ENCODE measurements around the gene KRTDAP.

Gene KRTDAP

GRCh38 chr19:35512831-35513627 is 22.8 kb upstream of the KRTDAP start:
- no peak for DNase-seq (ENCODE audit: low read depth in 2 of 2)

- DNase-seq (ENCODE audit: low read depth in 2 of 2) = no peak
Measured at GRCh38 chr19:35511337-35511736, 21.1 kb upstream of the KRTDAP start.

GRCh38 chr19:35510626-35510964 is 20.3 kb upstream of the KRTDAP start:
- DNase-seq (ENCODE audit: low read depth in 2 of 2) = no peak

- DNase-seq (ENCODE audit: low read depth in 2 of 2) = peak; percentile 32 to 57
Measured at GRCh38 chr19:35509861-35510625, 19.8 kb upstream of the KRTDAP start.

DNA sequence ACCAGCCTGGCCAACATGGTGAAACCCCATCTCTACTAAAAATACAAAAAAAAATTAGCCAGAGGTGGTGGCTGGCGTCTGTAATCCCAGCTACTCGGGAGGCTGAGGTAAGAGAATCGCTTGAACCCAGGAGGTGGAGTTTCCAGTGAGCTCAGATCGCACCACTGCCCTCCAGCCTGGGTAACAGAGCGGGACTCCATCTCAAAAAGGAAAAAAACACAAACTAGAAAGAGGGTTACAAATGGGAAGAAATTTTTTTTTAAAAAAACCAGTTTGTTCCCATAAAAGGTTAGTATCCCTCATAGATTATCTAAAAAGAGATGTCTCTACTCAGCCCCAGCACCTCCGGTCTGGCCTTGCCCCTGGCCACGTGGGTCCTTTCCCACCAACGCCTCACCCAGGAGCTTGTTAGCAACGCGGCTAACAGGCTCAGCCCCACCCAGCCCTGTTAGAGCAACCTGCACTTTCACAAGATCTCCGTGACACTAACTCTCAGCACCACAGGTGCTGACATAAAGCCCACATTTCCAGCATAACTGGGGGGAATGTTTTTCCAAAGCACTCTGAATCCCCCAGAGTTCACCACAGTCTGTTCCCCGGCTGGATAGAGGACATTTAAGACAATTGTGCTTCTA is 18.9 kb upstream of the KRTDAP start:
- peak; percentile 20 to 30 for DNase-seq (ENCODE audit: low read depth in 2 of 2)

DNA sequence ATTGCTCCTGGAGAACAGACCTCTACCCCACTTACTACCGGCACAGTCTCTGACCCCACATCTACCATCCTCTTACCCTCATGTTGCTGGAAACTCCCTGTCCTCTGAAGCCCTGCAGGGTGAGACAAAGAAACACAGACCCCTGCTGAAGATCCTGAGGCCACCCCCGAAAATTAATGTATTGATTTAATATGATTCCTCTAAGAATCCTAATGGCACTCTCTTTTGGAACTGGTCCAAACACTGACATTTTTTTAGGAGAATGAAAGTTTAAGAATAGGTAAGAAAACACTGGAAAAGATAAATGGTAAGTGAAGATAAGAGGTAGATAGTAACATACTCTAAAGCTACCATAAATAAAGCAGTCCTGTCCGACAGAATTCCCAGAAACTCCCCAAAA is 17.9 kb upstream of the KRTDAP start:
- no peak for DNase-seq (ENCODE audit: low read depth in 2 of 2)

DNA sequence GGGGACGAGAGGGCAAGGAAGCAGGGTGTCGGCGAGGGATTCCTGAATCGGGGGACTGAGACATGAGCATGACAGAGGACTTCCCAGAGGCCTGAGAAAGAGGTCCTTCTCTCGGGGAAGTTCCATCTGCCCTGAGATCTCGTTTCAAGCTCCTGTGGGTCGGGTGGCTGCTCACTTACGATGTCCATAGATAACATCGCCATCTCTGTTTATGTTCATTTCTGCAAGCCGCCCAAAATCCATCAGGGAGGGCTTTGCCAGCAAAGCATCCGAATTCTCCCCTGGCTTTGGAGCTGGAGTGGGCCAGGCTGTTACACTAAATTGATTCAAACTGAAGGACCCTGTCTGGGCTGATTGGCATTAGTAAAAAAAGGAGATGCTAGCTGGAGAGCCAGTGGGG is 17.3 kb upstream of the KRTDAP start:
- no peak for DNase-seq (ENCODE audit: low read depth in 2 of 2)

- DNase-seq (ENCODE audit: low read depth in 2 of 2) = no peak
Measured at GRCh38 chr19:35506011-35506410, 15.7 kb upstream of the KRTDAP start.

DNA sequence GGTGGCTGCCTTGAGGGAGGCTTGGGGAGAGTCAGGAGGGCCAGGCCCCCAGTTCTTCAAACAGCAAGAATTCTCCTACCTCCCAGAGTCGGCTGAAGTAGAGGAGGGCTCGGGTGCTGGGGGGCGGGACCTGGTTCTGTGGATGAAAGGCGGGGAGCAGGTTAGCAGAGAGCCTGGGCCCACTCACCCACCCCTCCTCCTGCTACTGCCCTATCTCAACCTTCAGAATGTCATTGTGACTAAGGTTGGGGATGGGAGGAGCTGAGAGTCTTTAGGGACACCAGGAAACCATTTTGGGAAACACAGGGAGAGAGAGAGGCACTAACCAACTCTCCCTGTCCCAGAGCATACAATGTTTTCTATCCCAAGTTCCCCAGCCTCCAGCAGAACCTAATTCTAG is 12.5 kb upstream of the KRTDAP start:
- DNase-seq (ENCODE audit: low read depth in 2 of 2) = no peak

DNA sequence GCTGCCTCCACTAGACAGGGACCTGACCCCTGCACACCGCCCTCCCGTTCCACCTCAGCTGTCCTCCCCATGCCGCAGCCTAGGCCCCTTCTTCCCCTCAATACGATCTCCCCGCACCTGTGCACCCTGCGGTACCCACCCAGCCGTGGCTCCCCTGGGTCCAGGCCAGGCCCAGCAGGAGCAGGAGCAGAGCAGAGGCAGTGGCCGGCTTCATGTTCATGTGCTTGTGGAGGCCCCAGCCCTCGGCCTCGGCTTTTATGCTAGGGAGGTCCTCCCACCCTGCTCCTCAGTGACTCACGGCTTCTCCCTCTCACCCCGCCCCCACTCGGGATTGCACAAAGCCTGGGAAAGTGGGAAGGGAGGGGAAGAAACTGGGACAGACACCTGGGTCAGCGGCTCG is 11.4 kb upstream of the KRTDAP start:
- no peak for DNase-seq (ENCODE audit: low read depth in 2 of 2)

GRCh38 chr19:35500611-35501010 is 10.3 kb upstream of the KRTDAP start:
- no peak for DNase-seq (ENCODE audit: low read depth in 2 of 2)

DNA sequence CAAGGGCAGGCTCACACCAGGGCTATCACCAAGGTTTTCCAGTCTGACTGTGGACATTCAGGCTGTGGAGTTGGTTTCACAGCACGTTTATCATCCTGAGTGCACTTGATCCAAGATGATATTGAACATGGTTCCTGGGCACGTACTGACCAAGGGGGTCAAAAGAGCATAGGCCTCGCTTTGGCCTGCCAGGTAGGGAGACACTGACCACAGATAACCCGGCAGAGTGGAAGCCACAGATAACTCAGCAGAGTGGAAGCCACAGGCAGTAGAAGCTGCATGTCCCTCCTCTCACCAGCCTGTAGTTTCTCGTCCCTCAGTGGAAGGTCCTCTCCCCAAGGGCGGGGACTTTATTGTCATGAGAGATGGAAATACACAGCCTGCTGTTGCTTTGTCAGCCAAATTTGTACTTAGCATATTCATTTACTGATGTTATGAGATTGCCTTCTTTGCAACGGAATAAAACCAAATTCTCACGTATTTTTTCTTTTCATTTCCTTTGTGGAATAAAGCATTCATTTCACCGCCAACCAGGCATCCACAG is 8.8 kb upstream of the KRTDAP start:
- no peak for DNase-seq (ENCODE audit: low read depth in 2 of 2)

DNA sequence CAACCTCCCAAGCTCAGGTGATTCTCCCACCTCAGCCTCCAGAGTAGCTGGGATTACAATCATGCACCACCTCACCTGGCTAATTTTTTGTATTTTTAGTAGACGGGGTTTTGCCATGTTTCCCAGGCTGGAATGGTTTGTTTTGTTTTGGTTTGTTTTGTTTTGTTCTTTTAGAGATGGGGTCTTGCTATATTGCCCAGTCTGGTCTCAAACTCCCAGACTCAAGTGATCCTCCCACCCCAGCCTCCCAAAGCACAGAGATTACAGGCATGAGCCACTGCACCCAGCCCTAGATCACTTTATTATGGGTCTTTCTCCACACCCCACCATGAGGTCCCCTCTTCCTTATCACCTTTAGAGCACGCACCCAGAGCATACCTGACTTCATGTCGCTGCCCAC is 8.0 kb upstream of the KRTDAP start:
- DNase-seq (ENCODE audit: low read depth in 2 of 2) = no peak

GRCh38 chr19:35497406-35497805 is 7.1 kb upstream of the KRTDAP start:
- no peak for DNase-seq (ENCODE audit: low read depth in 2 of 2)

- DNase-seq (ENCODE audit: low read depth in 2 of 2) = peak; percentile 82 to 84
Measured at GRCh38 chr19:35495107-35496064, 5.1 kb upstream of the KRTDAP start.

DNA sequence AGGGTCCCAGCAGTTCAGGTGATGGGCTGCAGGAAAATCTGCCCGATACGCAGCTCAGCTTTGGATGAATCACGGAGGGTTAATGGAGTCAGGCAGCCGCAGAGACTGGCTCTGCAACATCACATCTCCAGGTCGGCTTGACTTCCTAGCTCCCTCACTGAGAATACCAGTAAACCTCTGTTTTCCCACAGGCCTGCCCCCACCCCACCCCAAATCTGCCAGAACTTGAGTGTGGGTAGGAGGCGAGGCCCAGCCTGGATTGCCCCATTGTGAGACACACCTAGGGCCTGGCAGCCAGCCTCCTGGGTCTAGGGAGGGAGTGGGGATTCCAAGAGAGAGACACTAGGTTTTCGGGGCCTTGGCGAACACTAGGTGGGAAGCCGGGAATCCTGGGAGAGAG is 3.7 kb upstream of the KRTDAP start:
- no peak for DNase-seq (ENCODE audit: low read depth in 2 of 2)

DNA sequence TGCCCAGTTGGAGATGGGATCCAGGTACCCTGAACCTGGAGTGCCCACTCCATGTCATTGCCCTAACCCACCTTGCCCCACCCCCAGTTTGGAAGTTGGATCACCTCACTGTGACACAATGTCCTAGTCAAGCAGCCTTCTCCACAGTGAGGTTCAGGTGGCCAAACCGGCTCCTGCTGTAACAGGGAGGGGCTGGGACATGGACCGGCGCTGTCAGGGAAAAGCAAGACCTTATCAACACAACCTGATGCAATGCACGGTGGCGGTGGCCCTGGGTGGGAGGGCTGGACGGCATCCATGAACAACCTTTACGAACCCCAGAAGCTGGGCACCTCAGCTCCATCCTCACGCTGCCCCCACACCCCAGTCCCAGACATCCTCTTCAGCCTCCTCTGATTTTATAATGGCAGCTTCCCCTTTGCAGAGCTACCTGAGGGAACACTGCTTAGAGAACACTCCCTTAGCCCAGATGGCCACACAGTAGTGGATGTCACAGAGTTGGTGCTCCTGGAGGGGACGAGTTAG is 1.6 kb upstream of the KRTDAP start:
- no peak for DNase-seq (ENCODE audit: low read depth in 2 of 2)

- DNase-seq (ENCODE audit: low read depth in 2 of 2) = no peak
Measured at GRCh38 chr19:35488677-35489076, 1.6 kb downstream of the KRTDAP start.

DNA sequence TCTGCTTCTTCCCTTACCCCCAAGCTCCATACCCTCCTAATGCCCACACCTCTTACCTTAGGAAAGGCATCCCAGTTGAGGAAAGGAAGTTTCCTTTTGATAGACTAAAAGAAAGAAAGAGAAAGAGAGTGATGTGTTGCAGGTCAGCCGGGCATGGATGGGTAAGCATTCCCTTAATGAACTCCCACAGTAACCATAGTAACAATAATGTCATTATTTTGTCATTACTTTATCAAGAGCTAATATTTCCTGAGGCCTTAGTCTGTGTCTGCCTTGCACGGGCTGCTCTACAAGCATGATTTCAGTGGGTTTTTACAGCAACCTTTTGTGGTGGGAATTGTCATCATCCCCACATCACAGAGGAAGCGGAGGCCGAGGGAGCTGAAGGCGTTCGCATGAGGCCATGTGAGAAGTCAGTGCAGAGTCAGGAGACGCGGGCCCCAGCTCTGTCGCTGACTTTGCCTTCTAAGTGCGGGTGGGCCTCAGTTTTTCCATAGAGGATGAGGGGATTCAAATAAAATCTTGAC is 2.5 kb downstream of the KRTDAP start:
- no peak for DNase-seq (ENCODE audit: low read depth in 2 of 2)

- DNase-seq (ENCODE audit: low read depth in 2 of 2) = no peak
Measured at GRCh38 chr19:35486268-35486708, 4.0 kb downstream of the KRTDAP start.
